ENCODE results near the gene AP2S1.
"Not testable (repeated sequence)": the region's sequence is repeated elsewhere in the genome, so short reads cannot be mapped to it uniquely, and the experiment has no call there.

Gene AP2S1

GRCh38 chr19:46839752-46840497 lies 10.7 kb downstream of the AP2S1 start:
- DNase-seq: no peak

GRCh38 chr19:46838160-46838559 lies 12.5 kb downstream of the AP2S1 start:
- DNase-seq: no peak

- no peak for DNase-seq
These were observed 15.7 kb downstream of the AP2S1 start for GRCh38 chr19:46834984-46835383.

GRCh38 chr19:46834121-46834520 lies 16.5 kb downstream of the AP2S1 start:
- no peak for DNase-seq

GRCh38 chr19:46830864-46831263 lies 19.8 kb downstream of the AP2S1 start:
- no peak for DNase-seq

GRCh38 chr19:46828484-46828883 lies 22.2 kb downstream of the AP2S1 start:
- DNase-seq: no peak

- no peak for DNase-seq
These were observed 25.0 kb downstream of the AP2S1 start for GRCh38 chr19:46825731-46826055.

- DNase-seq: no peak
These were observed 25.5 kb downstream of the AP2S1 start for GRCh38 chr19:46824890-46825730.

GRCh38 chr19:46823049-46823448 lies 27.6 kb downstream of the AP2S1 start:
- DNase-seq: no peak

GRCh38 chr19:46822410-46822787 lies 28.2 kb downstream of the AP2S1 start:
- DNase-seq: not testable (repeated sequence)

- DNase-seq: no peak
These were observed 28.9 kb downstream of the AP2S1 start for GRCh38 chr19:46821512-46822409.

- DNase-seq: no peak
These were observed 31.8 kb downstream of the AP2S1 start for GRCh38 chr19:46818812-46819211.

GRCh38 chr19:46815833-46816627 lies 34.6 kb downstream of the AP2S1 start:
- DNase-seq: peak; percentile 72

- DNase-seq: no peak
These were observed 36.7 kb downstream of the AP2S1 start for GRCh38 chr19:46813839-46814358.

GRCh38 chr19:46812977-46813838 lies 37.4 kb downstream of the AP2S1 start:
- no peak for DNase-seq

- no peak for DNase-seq
These were observed 40.9 kb downstream of the AP2S1 start for GRCh38 chr19:46809534-46810272.

GRCh38 chr19:46806656-46807055 lies 44.0 kb downstream of the AP2S1 start:
- no peak for DNase-seq

- DNase-seq: not testable (repeated sequence)
These were observed 46.2 kb downstream of the AP2S1 start for GRCh38 chr19:46804432-46804831.

GRCh38 chr19:46803555-46803954 lies 47.1 kb downstream of the AP2S1 start:
- DNase-seq: no peak

- no peak for DNase-seq
These were observed 48.5 kb downstream of the AP2S1 start for GRCh38 chr19:46802152-46802551.
